Measurements from ENCODE around the gene PARVB.

PARVB gene

GRCh38 chr22:44213489-44214043, 189.5 kb downstream of the PARVB start:
- DNase-seq (ENCODE audit: low read depth, low spot score) = no peak

DNA sequence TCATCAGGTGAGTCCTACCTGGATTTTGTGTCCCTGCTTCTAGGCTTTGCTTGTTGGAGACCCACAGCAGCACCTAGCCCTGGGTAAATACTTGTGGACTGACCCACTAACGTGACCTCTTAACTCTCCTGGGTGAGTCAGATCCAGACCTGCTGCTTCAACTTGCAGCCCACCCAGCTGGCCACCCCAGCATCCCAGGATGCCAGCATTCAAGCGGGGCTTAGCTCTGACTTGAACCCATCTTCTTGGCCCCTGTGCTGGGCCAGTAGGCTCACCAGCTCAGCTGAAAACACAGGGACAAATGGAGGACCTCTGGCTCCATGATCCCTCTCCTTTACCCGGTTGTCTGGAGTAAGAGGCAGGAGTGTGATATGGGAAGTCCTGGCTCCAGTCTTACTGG, 190.1 kb downstream of the PARVB start:
- DNase-seq (ENCODE audit: low read depth, low spot score) = no peak
- H3K4me3 ChIP-seq (ENCODE audit: low read length) = no peak overlapping the region

More at GRCh38 chr22:44213489-44214043, 189.5 kb downstream of the PARVB start:
- no peak overlapping the region for H3K4me3 ChIP-seq (ENCODE audit: low read length)

- no peak overlapping the region for H3K4me3 ChIP-seq (ENCODE audit: low read length)
- DNase-seq (ENCODE audit: low read depth, low spot score) = no peak
Observed at GRCh38 chr22:44214764-44215163, 190.7 kb downstream of the PARVB start.

DNA sequence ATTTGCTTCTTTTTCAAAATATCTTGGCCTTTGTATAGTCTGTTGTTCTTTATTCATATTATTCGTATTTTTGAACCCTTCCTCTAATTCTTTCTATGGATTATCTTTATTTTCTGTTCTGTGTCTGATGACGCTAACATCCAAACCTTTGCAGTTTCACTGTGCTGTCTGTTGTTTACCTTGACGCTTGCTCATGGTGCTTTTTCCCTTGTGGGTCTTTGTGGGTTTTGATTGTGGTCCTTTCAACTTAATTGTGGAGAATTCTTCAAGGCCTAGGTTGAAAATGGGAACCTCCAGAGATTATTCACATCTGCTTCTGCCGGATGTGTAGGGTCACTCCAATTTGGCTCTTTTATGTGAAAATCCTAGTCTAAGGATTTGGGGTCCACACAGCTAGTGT, 191.2 kb downstream of the PARVB start:
- no peak for DNase-seq (ENCODE audit: low read depth, low spot score)
- no peak overlapping the region for H3K4me3 ChIP-seq (ENCODE audit: low read length)

GRCh38 chr22:44217346-44217745, 193.2 kb downstream of the PARVB start:
- no peak for DNase-seq (ENCODE audit: low read depth, low spot score)
- no peak overlapping the region for H3K4me3 ChIP-seq (ENCODE audit: low read length)

- H3K4me3 ChIP-seq (ENCODE audit: low read length) = no peak overlapping the region
- no peak for DNase-seq (ENCODE audit: low read depth, low spot score)
Observed at GRCh38 chr22:44218071-44218470, 194.0 kb downstream of the PARVB start.

DNA sequence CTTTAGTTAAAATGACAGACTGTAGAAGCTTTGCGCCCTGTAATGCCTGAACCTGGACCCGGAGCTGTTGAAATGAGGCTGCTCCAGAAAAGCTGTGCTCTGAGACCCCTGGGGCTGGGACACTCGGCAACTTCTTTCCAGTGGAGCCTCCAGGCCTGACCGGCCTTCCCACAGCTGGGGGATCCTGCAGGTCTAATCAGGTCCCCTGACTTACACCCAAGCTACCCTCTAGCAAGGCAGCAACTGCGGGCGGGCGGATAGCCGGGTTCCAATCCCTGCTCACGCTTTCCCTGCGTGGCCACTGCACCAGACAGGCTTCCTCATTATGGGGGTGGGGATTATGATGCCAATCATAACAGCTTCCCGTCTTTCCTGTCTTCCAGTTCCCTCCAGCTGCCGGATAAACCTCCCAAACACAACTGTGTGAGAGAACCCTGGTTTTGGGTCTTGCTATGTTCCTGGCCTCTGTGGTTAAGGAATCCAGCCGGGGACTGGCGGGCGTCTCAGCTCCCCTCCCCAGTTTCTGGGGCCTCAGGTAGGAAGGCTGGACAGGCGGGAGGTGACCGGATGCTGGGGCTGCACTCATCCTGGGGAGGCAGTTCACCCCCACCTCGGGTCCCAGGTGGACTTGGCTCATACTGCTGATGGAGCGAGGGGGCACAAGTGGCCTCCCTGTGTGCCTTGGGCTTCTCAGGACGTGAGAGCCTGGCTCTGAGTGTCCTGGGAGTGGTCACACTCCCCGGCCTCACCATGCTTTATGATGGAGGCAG, 195.2 kb downstream of the PARVB start:
- DNase-seq (ENCODE audit: low read depth, low spot score) = no peak
- H3K4me3 ChIP-seq (ENCODE audit: low read length) = no peak overlapping the region

DNA sequence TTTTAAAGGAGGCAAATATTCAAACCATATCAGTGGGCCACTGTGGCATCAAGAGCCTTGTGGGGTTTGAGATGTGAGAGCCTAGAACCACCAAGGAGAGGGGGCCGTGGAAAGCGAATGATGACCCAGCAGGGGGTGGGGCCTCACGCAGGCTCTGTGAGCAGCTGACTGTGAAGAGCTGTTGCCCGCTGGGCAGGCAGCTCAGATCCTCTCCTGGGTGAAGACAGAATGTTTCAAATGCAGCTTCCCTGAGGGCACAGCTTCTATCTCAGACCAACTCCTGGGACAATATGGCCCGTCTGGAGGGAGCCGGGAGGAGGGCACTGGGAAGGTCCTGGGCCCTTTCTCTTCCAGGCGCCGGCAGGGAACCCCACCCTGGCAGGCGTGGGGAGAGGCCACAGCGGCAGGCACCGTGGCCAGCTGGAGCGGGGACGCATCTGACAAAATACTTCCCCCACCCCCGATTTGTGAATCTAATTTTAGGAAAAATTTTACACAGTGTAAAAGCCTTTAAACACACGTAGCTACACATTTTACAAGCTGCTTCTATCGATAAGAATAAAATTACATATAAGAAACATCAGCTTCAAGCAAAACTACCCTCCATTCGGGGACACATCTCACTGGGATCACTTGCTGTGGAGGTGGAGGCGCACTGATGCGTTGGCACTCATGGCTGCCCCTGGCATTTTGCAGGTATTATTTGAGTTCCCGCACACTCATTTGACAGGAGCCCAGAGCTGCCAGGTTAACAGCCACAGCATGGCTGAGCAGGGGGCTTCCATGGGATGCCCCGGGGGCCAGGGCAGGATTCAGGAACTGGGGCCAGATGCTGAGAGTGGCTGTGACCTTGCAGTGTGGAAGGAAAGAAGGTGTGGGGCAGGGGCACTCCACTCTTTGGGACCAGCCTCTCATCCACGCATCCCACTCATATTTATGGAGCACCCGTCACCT, 196.9 kb downstream of the PARVB start:
- DNase-seq (ENCODE audit: low read depth, low spot score) = no peak
- H3K4me3 ChIP-seq (ENCODE audit: low read length) = no peak overlapping the region

DNA sequence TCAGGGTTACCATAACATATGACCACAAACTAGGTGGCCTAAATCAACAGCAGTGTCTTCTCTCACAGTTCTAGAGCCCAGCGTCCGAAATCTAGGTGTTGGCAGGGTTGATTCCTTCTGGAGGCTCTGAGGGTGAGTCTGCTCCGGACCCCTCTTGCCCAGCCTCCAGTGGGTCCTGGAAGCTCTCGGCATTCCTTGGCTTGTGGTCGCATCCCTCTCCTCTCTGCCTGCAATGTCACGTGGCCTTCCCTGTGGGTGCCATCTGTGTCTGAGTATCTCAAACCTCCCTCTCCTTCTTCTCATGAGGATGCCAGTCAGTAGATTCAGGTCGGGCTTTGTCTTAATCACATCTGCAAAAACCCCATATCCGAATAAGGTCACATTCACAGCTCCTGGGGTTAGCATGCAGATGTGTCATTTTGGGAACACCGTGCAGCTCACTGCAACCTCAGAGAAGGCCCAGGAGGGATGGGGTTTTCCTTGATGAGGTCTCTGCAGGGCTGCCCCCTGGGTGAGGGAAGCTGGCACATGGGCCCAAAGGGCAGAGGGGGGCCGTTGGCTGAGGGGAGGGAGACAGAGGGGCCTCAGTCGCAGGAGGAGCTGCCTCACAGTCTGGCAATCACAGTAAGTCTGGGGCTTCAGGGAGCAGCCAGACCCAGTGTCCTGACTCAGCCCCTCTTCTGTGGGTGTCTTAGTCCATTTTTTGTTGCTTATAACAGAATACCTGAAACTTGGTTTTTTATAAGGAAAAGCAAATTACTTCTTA, 197.8 kb downstream of the PARVB start:
- no peak for DNase-seq (ENCODE audit: low read depth, low spot score)
- no peak overlapping the region for H3K4me3 ChIP-seq (ENCODE audit: low read length)

All from Jurkat, Clone E6-1 (cell line).